ENCODE results near the gene CCDC12.

DNA sequence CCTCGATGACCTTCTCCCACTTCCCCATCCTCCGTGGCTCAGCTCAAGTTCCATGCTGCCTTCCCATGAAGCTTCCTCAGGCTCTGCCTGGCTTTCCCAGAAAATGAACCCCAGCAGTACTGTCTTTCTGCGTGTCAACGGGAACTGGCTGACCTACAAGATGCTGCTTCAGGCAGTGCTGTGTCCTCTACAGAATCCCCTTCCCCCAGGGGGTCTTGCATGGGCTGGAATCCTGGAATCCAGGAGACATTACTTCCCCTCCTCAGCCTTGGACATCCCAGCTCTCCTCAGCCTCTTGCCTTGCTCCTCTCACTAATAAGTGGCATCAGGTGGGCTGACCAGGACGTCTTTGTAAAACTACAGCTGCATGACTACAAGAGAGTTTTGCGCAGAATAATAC, 5.4 kb downstream of the CCDC12 start:
- no peak for TF ChIP-seq EP300 (IDR thresholded peaks at IDR 0.05; ENCODE audit: borderline replicate concordance)
- TF ChIP-seq TCF12 (IDR thresholded peaks at IDR 0.05; ENCODE audit: low read depth) = no peak
